Neutrophil (primary cell): ENCODE data around the gene KIZ.

Experiments used
- H3K27ac ChIP-seq: fragments of 200-600 bp; sonication (generic); 2 replicates; pipeline ENCODE4 v1.5.1; 2016; ENCODE audit warnings: mild to moderate bottlenecking, moderate library complexity
- H3K27me3 ChIP-seq: fragments of 200-600 bp; sonication (generic); 2 replicates; pipeline ENCODE4 v1.6.0; 2016; ENCODE audit warnings: mild to moderate bottlenecking
- H3K36me3 ChIP-seq: fragments of 200-600 bp; sonication (generic); 2 replicates; pipeline ENCODE4 v1.5.1; 2017
- H3K4me1 ChIP-seq, 2 experiments: fragments of 200-600 bp in 1 of 2; sonication (generic) in 1 of 2; 1 replicate in 1 of 2; 2 replicates in 1 of 2; pipeline versions ENCODE4 v1.5.1 to v1.6.1; 2013 to 2016; ENCODE audit warnings: low read depth in 1 of 2, low read length in 1 of 2, mild to moderate bottlenecking in 1 of 2, moderate library complexity in 1 of 2; ENCODE audit not compliant: control insufficient read depth in 1 of 2, insufficient read depth in 1 of 2
- H3K4me3 ChIP-seq, 2 experiments: fragments of 200-600 bp in 1 of 2; sonication (generic) in 1 of 2; 1 replicate in 1 of 2; 2 replicates in 1 of 2; pipeline ENCODE4 v1.5.1; 2013 to 2016; ENCODE audit warnings: low read depth in 1 of 2, low read length in 1 of 2, mild to moderate bottlenecking in 1 of 2, moderate library complexity in 1 of 2
- H3K9me3 ChIP-seq: fragments of 200-600 bp; sonication (generic); 2 replicates; pipeline ENCODE4 v1.5.1; 2016
- CTCF ChIP-seq: fragments of 200-600 bp; sonication (generic); IDR thresholded peaks from 2 replicates; pipeline ENCODE4 v1.5.1; 2016; ENCODE audit warnings: antibody characterized with exemption

Gene KIZ

GRCh38 chr20:21230686-21231085 is 104.8 kb downstream of the KIZ start:
- Histone ChIP-seq H3K9me3 (no peaks in the 10 kb centered on the region), H3K4me3 (no peak overlapping the region), H3K4me1 (peaks cover 2% of the 10 kb centered on the region in 2 experiments), H3K27ac (no peak overlapping the region), H3K27me3 (no peaks in the 10 kb centered on the region), H3K36me3 (peaks cover 43% of the 10 kb centered on the region)
- TF ChIP-seq CTCF = no peak

DNA sequence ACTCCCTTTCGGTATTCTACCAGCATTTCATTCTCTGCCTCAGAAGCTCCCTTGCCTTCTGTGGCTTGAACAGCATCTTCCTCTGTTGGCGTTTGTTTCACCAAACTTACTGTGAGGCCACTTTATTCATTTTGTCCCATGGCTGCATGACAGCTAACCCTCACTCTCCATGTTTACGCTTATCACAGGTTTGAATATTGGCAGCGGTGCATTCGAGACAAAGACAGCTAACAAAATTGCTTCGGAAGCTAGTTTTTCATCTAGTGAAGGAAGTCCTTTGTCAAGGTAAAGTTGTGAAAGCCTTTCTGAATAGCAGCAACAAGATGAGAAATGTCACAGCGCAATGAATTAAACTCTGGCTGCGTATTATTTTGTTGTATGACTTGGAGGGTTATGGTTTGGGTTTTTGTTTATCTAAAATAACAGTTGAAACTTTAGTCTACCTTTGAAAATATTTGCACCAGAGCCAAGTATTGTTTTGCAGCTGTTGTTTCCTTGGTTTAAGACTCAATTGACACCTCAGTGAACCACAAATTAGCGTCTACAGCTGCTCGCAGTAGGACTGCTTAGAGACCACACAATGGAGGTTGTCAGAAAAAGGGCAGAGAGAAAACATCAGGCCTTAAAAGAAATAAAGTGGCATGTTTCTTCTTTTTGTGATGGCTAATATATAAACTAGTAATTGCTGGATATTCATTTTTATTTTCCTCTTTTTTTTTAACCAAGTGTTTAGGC is 106.8 kb downstream of the KIZ start:
- H3K4me1 ChIP-seq = peaks cover 5% of the 10 kb centered on the region in 2 experiments
- no peak overlapping the region for H3K27ac ChIP-seq
- no peaks in the 10 kb centered on the region for H3K27me3 ChIP-seq

DNA sequence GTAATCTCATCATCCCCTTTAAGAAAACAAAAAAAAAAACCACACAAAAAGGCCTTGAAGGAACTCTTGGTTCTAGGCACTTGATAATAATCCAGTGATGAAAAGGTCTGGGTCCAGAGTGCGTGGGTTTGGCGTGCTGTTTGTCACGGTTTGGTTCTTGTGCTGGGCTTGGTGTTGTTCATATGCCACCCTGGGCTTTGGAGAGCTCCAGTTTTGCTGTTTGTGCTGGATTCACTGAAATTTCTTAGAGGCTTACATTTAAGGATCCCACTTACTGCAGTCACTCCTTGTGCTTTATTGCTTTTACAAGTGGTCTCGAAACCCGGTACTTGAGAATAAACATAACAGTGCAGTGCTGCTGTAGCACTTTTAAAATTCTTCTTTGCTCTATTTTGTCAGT is 108.4 kb downstream of the KIZ start:
- no peaks in the 10 kb centered on the region for H3K27me3 ChIP-seq
- H3K4me3 ChIP-seq = no peak overlapping the region
- no peak for TF ChIP-seq CTCF
- no peak overlapping the region for H3K27ac ChIP-seq
- H3K4me1 ChIP-seq = peaks cover 5% of the 10 kb centered on the region in 2 experiments
- H3K36me3 ChIP-seq = peaks cover 43% of the 10 kb centered on the region
- H3K9me3 ChIP-seq = no peaks in the 10 kb centered on the region

More for the DNA sequence above, 106.8 kb downstream of the KIZ start:
- TF ChIP-seq CTCF = no peak
- Histone ChIP-seq H3K4me3 (no peak overlapping the region), H3K9me3 (no peaks in the 10 kb centered on the region), H3K36me3 (peaks cover 43% of the 10 kb centered on the region)

- H3K27ac ChIP-seq = no peak overlapping the region
- peaks cover 39% of the 10 kb centered on the region for H3K36me3 ChIP-seq
- TF ChIP-seq CTCF = no peak
- H3K4me3 ChIP-seq = no peak overlapping the region
- H3K4me1 ChIP-seq = peaks cover 5% of the 10 kb centered on the region in 2 experiments
- H3K9me3 ChIP-seq = no peaks in the 10 kb centered on the region
- no peaks in the 10 kb centered on the region for H3K27me3 ChIP-seq
These were observed 109.1 kb downstream of the KIZ start for GRCh38 chr20:21234806-21235483.

DNA sequence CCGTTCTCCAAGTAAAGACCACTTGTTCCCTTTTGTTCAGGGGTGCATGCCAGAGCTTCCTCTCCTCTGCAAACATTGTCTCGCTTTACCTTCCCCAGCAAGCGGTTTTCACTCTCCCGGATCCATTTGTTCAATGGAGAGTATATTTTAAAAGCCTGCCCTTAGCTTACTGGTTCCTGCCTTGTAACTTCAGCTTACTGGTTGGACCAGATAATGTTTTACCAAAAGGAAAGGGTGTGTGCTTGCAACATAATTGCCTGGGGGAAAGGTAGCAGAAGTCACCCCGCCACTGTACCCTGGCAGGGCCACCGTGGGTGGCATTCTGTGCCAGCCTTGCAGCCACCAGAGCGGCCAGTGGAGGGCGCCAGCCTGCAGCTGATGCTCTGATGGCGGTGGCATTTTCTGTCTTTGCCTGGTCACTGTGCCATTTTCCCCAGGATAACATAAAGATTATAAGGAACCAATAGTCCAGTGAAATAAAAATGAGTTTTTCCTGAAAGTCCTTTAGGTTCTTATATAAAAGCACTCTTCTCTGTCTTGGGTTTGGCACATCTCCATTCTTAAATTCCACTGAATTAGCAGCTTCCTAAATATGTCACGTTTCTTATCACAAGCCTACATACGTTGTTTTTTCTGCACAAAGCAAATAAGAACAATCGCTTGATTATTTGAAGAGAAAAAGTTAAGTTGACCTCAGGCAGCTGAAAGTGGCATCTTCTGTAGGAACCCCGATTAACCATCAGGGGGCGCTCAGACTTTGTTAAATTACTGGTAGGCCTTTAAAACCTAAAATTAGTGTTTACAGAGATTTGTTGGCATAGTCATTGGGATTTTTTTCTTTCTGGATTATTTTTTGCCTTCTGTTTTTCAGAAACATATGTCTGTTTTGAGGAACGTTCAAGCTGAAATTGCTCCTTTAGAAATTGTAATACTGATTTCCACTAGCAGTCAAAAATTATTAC is 109.9 kb downstream of the KIZ start:
- peak; percentile 78 for TF ChIP-seq CTCF
- Histone ChIP-seq H3K27ac (no peak overlapping the region), H3K4me3 (no peak overlapping the region), H3K4me1 (peaks cover 5% of the 10 kb centered on the region in 2 experiments), H3K9me3 (no peaks in the 10 kb centered on the region), H3K27me3 (no peaks in the 10 kb centered on the region), H3K36me3 (peaks cover 31% of the 10 kb centered on the region)
